H1 (cell line): ENCODE measurements around the gene CHMP6. TPM values are rescaled to one million over a fixed set of nuclear protein-coding genes. Genes with fewer than 3 reads are reported as not detected.

Experiments used
- CHD1 ChIP-seq: IDR thresholded peaks from 2 replicates; pipeline ENCODE4 v1.6.1; 2012; ENCODE audit warnings: low read depth, low read length, improper control_type of control experiment
- GTF2F1 ChIP-seq: IDR thresholded peaks from 2 replicates; pipeline ENCODE4 v1.6.1; 2012; ENCODE audit warnings: low read depth, low read length, improper control_type of control experiment, borderline replicate concordance
- POLR2AphosphoS5 ChIP-seq: IDR thresholded peaks from 2 replicates; pipeline ENCODE4 v1.6.1; 2011; ENCODE audit warnings: low read depth, low read length
- POU5F1 ChIP-seq: IDR thresholded peaks from 2 replicates; pipeline ENCODE4 v1.6.1; 2011; ENCODE audit warnings: low read depth, mild to moderate bottlenecking, low read length, moderate library complexity
- SRF ChIP-seq: IDR thresholded peaks from 2 replicates; pipeline ENCODE4 v1.6.1; 2011; ENCODE audit warnings: mild to moderate bottlenecking, low read depth, low read length, moderate library complexity
- TEAD4 ChIP-seq: IDR thresholded peaks from 2 replicates; pipeline ENCODE4 v1.6.1; 2012; ENCODE audit warnings: low read depth, low read length, inconsistent platforms, mixed read lengths
- polyA plus RNA-seq, 7 experiments: library from polyadenylated mRNA; depleted of rRNA in 3 of 7; stranded (reverse) in 5 of 7; unstranded in 2 of 7; fragments of >200 nt in 5 of 7; fragments of 200-250 nt in 2 of 7; gene quantifications; 1 replicate in 5 of 7; 2 replicates in 1 of 7; 4 replicates in 1 of 7; pipeline versions ENCODE4 v1.2.1 to v1.2.3, GENCODE V29; 2011 to 2013; ENCODE audit warnings: missing spikeins in 2 of 7, mixed read lengths in 2 of 7
- total RNA-seq: library from RNA; stranded (reverse); fragmentation: NEBNext Ultra II Directional; extraction: Animal tissue kit (Norgen Biotek cat#: 25700); gene quantifications from 2 replicates; pipeline ENCODE4 v1.2.1, GENCODE V29; 2021

The CHMP6 gene
- total and polyA plus RNA-seq, 2 of the 8 experiments (the other 6 are each of a cell fraction or from before 2014, with no cell fraction given): 15.7 to 24.3 TPM

DNA sequence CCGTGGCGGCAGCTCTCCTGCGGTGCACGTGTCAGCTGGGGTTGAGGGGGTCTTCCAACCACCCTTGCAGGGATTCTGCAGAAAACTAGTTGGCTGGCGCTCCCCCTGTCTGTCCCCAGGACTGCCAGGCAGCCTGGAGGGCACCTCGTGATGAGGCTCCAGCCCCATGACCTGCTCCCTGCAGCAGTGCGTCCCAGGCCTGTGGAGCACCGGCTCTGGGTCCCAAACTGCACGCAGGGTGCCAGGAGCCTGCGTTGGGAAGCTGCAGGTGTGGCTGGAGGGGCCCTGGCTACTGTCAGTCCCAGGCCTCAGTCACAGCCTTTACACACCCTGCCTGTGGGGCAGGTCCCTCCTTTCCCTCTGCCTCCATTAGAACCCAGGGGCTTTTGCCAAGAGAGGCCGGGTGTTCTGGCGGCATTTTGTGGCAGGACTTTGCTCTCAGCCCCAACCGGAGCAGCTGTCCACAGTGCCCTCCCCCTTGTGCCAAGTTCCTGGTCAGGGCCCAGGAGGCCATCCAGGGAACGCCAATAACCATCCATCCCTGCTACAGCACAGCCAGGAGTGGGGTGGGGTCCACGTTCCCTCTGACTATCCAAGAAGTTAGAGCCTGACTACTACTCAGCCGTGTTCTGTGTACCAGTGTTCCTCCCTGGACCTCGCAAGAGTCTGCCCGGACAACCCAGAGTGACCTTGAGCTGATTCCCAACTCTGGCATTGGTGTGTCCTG lies 9.2 kb downstream of the CHMP6 start (continued):
- no peak for TF ChIP-seq POLR2AphosphoS5
- TF ChIP-seq TEAD4: no peak
- no peak for TF ChIP-seq GTF2F1
- TF ChIP-seq POU5F1: no peak
- TF ChIP-seq CHD1: no peak
- TF ChIP-seq SRF: no peak
